Activated CD4-positive, alpha-beta memory T cell treated with anti-CD3 and anti-CD28 coated beads for 36 hours (primary cell): ENCODE measurements around the gene ITGAX. TPM values are rescaled to one million over a fixed set of nuclear protein-coding genes. Genes with fewer than 3 reads are reported as not detected.
"Not testable (repeated sequence)": the region's sequence is repeated elsewhere in the genome, so short reads cannot be mapped to it uniquely, and the experiment has no call there.

Experiments
- CTCF ChIA-PET: fragments of 350-600 bp; sonication (Branson Sonifier 250); formaldehyde crosslinking; loops from one replicate; lab custom pipeline; 2021; ENCODE audit warnings: antibody characterized with exemption, inconsistent platforms; lab: Charles Lee
- POLR2A ChIA-PET: fragments of 350-600 bp; sonication (Branson Sonifier 250); formaldehyde crosslinking; loops from one replicate; lab custom pipeline; 2021; ENCODE audit warnings: antibody characterized with exemption; lab: Charles Lee
- DNase-seq: peaks from one replicate; pipeline ENCODE4 v3.0.0-alpha.2; 2020
- H3K27ac Mint-ChIP-seq: one replicate; pipeline ENCODE4 v1.8.0; 2021; ENCODE audit warnings: mixed read lengths
- H3K27me3 Mint-ChIP-seq: one replicate; pipeline ENCODE4 v1.8.0; 2021; ENCODE audit warnings: mixed read lengths
- H3K36me3 Mint-ChIP-seq: one replicate; pipeline ENCODE4 v1.8.0; 2021; ENCODE audit warnings: mixed read lengths
- H3K4me1 Mint-ChIP-seq: one replicate; pipeline ENCODE4 v1.8.0; 2021; ENCODE audit warnings: low read depth, mixed read lengths
- H3K4me3 Mint-ChIP-seq: one replicate; pipeline ENCODE4 v1.8.0; 2021; ENCODE audit warnings: mild to moderate bottlenecking, mixed read lengths
- H3K9me3 Mint-ChIP-seq: one replicate; pipeline ENCODE4 v1.8.0; 2021; ENCODE audit warnings: mixed read lengths
- intact Hi-C: fragments of 100-400 bp; cut with micrococcal nuclease; formaldehyde crosslinking; loops from one replicate; pipeline ENCODE4 v1.15.1; 2023
- total RNA-seq, 2 experiments: library from RNA; stranded (reverse); gene quantifications; one replicate each; pipeline ENCODE4 v1.2.3, GENCODE V29; 2021

The ITGAX gene
- total RNA-seq, 2 experiments from 2014 or later, result 30.3 to 32.9 TPM

DNA sequence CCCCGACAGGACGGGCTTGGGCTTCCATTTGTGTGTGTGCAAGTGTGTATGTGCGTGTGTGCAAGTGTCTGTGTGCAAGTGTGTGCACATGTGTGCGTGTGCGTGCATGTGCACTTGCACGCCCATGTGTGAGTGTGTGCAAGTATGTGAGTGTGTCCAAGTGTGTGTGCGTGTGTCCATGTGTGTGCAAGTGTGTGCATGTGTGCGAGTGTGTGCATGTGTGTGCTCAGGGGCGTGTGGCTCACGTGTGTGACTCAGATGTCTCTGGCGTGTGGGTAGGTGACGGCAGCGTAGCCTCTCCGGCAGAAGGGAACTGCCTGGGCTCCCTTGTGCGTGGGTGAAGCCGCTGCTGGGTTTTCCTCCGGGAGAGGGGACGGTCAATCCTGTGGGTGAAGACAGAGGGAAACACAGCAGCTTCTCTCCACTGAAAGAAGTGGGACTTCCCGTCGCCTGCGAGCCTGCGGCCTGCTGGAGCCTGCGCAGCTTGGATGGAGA lies 23.1 kb upstream of the ITGAX start:
- H3K27ac Mint-ChIP-seq, result no peak overlapping the region
- H3K4me1 Mint-ChIP-seq, result peaks cover 8% of the 10 kb centered on the region
- ChIA-PET POLR2A (no interaction called here), CTCF (no interaction called here)
- DNase-seq, result no peak
- H3K4me3 Mint-ChIP-seq, result peak overlapping the region; percentile 63
- peaks cover 30% of the 10 kb centered on the region for H3K27me3 Mint-ChIP-seq
- intact Hi-C loops, result loop anchor here (10.0 kb wide), 1 partner anchor 53 kb away; no protein-coding TSS in a partner anchor
- H3K9me3 Mint-ChIP-seq, result no peaks in the 10 kb centered on the region
- H3K36me3 Mint-ChIP-seq, result no peaks in the 10 kb centered on the region

DNA sequence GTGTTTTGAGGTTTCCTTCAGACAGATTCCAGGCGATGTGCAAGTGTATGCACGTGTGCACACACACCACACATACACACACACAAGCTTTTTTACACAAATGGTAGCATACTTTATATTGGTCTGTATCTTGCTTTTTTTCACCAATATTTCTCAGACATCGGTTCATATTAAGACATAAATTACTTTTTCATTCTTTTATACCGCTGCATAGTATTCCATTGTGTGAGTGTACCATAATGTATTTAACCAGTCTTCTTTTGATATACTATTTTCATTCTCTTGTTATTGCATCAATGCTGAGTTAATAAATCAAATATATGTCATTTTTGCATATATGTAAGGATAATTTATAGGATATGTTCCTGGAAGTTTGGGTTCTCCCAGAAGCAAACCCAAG lies 22.4 kb upstream of the ITGAX start:
- Mint-ChIP-seq H3K4me3 (no peak overlapping the region), H3K4me1 (peaks cover 8% of the 10 kb centered on the region), H3K27ac (no peak overlapping the region), H3K27me3 (peaks cover 31% of the 10 kb centered on the region), H3K36me3 (no peaks in the 10 kb centered on the region), H3K9me3 (no peaks in the 10 kb centered on the region)
- intact Hi-C loops, result loop anchor here (10.0 kb wide), 1 partner anchor 52 kb away; no protein-coding TSS in a partner anchor
- POLR2A ChIA-PET, result no interaction called here
- no peak for DNase-seq
- CTCF ChIA-PET, result no interaction called here

DNA sequence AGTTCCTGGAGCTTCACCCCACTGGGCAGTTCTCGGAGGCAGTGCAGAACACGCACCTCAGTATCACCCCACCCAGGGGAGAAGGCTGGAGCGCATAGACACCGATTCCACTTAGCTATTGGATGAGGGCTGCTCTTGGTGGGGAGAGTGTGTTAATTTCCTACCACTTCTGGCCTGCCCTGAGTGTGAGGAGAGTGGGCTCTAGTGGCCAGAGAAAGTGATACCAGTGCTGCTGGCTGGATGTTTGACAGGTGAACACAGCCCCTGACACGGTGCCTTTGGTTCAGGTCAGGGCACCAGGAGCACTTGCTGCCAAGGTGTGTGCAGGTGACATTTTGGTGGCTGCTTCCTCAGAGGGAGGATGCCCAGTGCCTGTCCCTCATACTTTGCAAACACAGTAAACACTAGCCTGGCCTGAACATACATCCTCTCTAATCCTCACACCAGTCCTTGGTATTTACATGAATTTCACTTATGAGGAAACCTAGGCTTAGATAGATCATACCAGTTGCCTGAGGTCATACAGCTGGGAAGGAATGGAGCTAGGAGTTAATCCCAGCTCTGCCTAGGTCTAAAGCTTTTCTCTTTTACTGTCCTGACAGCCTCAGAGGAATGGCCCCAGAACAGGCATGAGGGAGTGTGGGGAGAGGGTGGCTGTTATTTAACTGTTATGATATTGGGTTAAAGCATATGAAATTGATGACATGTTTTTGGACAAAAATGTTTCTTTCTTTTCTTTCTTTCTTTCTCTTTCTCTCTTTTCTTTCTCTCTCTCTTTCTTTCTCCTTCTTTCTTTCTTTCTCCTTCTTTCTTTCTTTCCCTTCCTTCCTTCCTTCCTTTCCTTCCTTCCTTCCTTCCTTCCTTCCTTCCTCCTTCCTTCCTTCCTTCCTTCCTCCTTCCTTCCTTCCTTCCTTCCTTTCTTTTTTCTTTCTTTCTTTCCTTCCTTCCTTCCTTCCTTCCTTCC lies 21.0 kb upstream of the ITGAX start:
- DNase-seq, result peak; percentile 40
- POLR2A ChIA-PET, result interaction anchor here (0.6 kb wide), 1 partner anchor 106 kb away, joined by 5 read pairs; no protein-coding TSS in a partner anchor
- intact Hi-C loops, result loop anchor here (10.0 kb wide), 1 partner anchor 51 kb away; no protein-coding TSS in a partner anchor
- no peak overlapping the region for H3K4me3 Mint-ChIP-seq
- CTCF ChIA-PET, result interaction anchor here (1.0 to 1.3 kb wide), 2 partner anchors 110 to 133 kb away, joined by 4 to 5 read pairs; no protein-coding TSS in a partner anchor
- no peak overlapping the region for H3K27ac Mint-ChIP-seq
- no peaks in the 10 kb centered on the region for H3K9me3 Mint-ChIP-seq
- H3K4me1 Mint-ChIP-seq, result peaks cover 12% of the 10 kb centered on the region
- peaks cover 33% of the 10 kb centered on the region for H3K27me3 Mint-ChIP-seq
- no peaks in the 10 kb centered on the region for H3K36me3 Mint-ChIP-seq

DNA sequence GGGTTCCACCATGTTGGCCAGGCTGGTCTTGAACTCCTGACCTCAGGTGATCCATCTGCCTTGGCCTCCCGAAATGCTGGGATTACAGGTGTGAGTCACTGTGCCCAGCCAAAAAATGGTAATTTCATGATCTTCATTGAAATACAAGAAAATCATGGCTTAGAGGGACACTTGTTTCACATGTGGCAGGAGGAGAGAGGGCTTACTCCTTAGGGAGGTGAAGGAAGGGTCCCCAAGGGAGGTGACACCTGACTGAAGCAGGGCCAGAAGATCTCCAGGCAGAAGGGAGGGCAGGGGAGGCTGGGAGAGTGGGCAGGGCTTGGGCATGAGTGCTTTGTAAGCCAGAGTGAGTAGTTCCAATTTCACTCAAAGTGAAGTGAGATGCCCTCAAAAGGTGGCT lies 20.0 kb upstream of the ITGAX start:
- H3K4me1 Mint-ChIP-seq, result peaks cover 13% of the 10 kb centered on the region
- no peaks in the 10 kb centered on the region for H3K36me3 Mint-ChIP-seq
- no peaks in the 10 kb centered on the region for H3K9me3 Mint-ChIP-seq
- POLR2A ChIA-PET, result no interaction called here
- CTCF ChIA-PET, result no interaction called here
- intact Hi-C loops, result loop anchor here (10.0 kb wide), 1 partner anchor 50 kb away; no protein-coding TSS in a partner anchor
- H3K4me3 Mint-ChIP-seq, result no peak overlapping the region
- peaks cover 34% of the 10 kb centered on the region for H3K27me3 Mint-ChIP-seq
- no peak for DNase-seq
- no peak overlapping the region for H3K27ac Mint-ChIP-seq

DNA sequence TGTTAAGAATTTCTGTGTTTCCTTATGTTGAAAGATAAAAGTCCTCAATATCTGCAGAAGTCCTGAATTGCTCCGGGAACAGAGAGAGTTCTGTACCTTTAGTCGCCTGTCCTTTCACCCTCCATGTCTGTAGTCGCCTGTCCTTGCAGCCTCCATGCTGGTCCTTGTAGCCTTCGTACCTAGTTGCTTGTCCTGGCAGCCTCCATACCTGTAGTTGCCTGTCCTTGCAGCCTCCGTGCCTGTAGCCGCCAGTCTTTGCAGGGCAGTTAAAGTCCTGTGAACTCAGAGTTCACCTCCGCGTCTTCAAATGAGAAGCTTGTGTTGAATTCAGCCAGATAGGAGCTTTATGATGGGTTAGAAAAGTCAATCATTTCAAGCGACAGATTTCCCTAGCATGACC lies 19.5 kb upstream of the ITGAX start:
- H3K36me3 Mint-ChIP-seq, result no peaks in the 10 kb centered on the region
- H3K27ac Mint-ChIP-seq, result no peak overlapping the region
- H3K4me1 Mint-ChIP-seq, result peaks cover 13% of the 10 kb centered on the region
- no peak overlapping the region for H3K4me3 Mint-ChIP-seq
- H3K9me3 Mint-ChIP-seq, result no peaks in the 10 kb centered on the region
- ChIA-PET POLR2A (no interaction called here), CTCF (no interaction called here)
- intact Hi-C loops, result loop anchor here (10.0 kb wide), 1 partner anchor 49 kb away; no protein-coding TSS in a partner anchor
- no peak for DNase-seq
- H3K27me3 Mint-ChIP-seq, result peaks cover 31% of the 10 kb centered on the region

DNA sequence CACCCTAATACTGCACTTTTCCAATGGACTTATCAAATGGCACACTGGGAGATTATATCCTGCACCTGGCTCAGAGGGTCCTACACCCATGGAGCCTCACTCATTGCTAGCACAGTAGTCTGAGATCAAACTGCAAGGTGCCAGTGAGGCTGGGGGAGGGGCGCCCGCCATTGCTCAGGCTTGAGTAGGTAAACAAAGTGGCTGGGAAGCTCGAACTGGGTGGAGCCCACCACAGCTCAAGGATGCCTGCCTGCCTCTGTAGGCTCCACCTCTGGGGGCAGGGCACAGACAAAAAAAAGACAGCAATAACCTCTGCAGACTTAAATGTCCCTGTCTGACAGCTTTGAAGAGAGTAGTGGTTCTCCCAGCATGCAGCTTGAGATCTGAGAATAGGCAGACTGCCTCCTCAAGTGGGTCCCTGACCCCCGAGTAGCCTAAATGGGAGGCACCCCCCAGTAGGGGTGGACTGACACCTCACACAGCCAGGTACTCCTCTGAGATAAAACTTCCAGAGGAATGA lies 16.8 kb upstream of the ITGAX start:
- H3K9me3 Mint-ChIP-seq, H3K4me1 Mint-ChIP-seq, H3K4me3 Mint-ChIP-seq, POLR2A ChIA-PET, H3K36me3 Mint-ChIP-seq, DNase-seq, H3K27ac Mint-ChIP-seq, CTCF ChIA-PET: not testable (repeated sequence)
- intact Hi-C loops, result loop anchor here (10.0 kb wide), 1 partner anchor 47 kb away; no protein-coding TSS in a partner anchor
- peaks cover 21% of the 10 kb centered on the region for H3K27me3 Mint-ChIP-seq

DNA sequence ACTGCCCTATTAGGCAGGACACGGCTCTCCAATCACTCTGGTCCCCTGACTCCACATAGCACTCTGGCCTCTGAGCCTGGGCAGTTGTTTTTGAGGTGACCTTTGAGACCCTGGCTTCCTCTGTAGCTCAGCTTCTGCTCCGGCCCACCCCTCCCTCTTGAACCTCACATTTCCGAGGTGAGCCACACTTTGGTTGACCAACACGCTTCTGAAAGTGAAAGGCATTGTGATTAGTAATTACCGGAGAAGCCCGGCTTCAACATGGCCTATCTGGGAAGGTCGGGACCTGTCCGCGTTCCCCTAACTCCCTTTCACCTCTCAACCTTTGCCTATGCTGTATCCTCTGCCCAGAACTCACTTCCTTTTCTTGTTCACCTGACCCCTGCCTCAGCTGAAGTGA lies 10.3 kb upstream of the ITGAX start:
- peak; percentile 28 for DNase-seq
- peaks cover 9% of the 10 kb centered on the region for H3K27me3 Mint-ChIP-seq
- H3K36me3 Mint-ChIP-seq, result no peaks in the 10 kb centered on the region
- H3K4me3 Mint-ChIP-seq, result no peak overlapping the region
- intact Hi-C loops, result no loop called here
- CTCF ChIA-PET, result no interaction called here
- POLR2A ChIA-PET, result no interaction called here
- H3K4me1 Mint-ChIP-seq, result peaks cover 7% of the 10 kb centered on the region
- H3K27ac Mint-ChIP-seq, result no peak overlapping the region
- peaks cover 3% of the 10 kb centered on the region for H3K9me3 Mint-ChIP-seq

DNA sequence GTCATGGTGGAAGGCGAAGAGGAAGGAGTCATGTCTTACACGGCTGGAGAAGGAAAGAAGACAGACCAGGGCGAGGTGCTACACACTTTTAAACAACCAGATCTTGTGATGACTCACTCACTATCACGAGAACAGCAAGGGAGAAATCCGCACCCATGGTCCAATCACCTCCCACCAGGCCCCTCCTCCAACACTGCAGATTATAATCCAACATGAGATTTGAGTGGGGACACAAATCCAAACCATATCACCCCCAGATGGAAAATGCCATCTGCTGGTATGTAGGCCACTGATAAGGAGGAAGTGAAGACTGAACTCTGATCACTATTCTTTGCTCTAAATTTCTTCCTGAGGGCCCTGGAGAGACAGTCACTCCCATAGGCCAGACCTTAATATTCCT lies 7.5 kb upstream of the ITGAX start:
- ChIA-PET POLR2A (no interaction called here), CTCF (no interaction called here)
- H3K9me3 Mint-ChIP-seq, result peaks cover 3% of the 10 kb centered on the region
- H3K4me1 Mint-ChIP-seq, result peaks cover 17% of the 10 kb centered on the region
- intact Hi-C loops, result no loop called here
- DNase-seq, result no peak
- H3K4me3 Mint-ChIP-seq, result no peak overlapping the region
- peaks cover 15% of the 10 kb centered on the region for H3K27me3 Mint-ChIP-seq
- no peaks in the 10 kb centered on the region for H3K36me3 Mint-ChIP-seq
- no peak overlapping the region for H3K27ac Mint-ChIP-seq

DNA sequence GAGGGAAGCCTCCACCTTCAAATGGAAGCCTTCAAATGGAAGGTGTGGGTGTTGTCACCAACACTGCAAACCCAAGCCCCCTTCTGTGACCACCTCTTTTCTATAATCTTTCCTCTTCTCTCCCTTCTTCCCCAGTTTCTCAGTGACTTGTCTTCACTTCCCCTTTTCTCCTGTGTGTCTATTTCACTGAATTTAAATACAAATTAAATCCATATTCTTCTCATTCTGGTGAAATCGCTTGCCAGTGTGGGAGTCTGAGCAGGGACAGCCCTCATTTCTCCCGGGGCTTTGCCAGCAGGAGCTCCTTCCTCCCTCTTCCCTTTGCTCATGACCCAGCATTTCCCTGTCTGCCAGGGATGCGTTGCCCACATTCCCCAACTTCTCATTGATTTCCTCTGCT lies 6.4 kb upstream of the ITGAX start:
- no peak for DNase-seq
- Mint-ChIP-seq H3K27ac (no peak overlapping the region), H3K9me3 (no peaks in the 10 kb centered on the region), H3K27me3 (peaks cover 12% of the 10 kb centered on the region), H3K36me3 (no peaks in the 10 kb centered on the region), H3K4me1 (peaks cover 26% of the 10 kb centered on the region), H3K4me3 (no peak overlapping the region)
- ChIA-PET CTCF (no interaction called here), POLR2A (no interaction called here)
- intact Hi-C loops, result no loop called here

DNA sequence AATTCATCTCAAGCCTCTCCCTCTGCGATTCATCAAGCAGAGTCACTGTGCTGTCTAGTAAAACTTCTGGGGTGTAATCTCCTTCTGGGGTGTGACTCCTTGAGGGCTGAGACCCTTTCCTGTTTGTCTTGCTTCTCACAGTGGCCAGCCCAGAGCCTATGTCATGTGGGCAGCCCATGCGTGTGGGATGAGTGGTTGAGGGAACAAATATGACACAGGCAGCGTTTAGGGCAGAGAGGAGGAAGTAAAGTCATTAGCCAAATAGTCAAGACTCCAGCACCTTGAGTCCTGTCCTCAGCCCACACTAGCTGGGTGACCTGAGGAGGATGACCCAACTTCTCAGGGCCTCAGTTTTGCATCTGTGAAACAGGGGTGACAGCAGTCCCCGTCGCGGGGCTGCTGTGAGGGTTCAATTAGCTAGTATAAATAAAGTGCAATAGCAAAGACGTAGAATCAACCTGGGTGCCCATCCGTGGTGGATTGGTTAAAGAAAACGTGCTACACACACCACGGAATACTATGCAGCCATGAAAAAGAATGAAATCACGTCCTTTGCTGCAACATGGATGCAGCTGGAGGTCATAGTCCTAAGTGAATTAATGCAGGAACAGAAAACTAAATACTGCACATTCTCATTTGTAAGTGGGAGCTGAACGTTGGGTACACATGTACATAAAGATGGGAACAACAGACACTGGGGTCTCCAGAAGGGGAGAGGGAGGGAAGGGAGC lies 4.5 kb upstream of the ITGAX start:
- peak; percentile 58 for DNase-seq
- Mint-ChIP-seq H3K27ac (no peak overlapping the region), H3K36me3 (no peaks in the 10 kb centered on the region), H3K27me3 (peaks cover 12% of the 10 kb centered on the region), H3K4me3 (no peak overlapping the region), H3K4me1 (peaks cover 35% of the 10 kb centered on the region), H3K9me3 (no peaks in the 10 kb centered on the region)
- intact Hi-C loops, result loop anchor here (5.0 kb wide), 1 partner anchor 148 kb away; the partner anchor contains the start of gene PYCARD
- CTCF ChIA-PET, result interaction anchor here (0.6 to 0.8 kb wide), 2 partner anchors 8 to 65 kb away, joined by 3 read pairs; no protein-coding TSS in a partner anchor
- POLR2A ChIA-PET, result no interaction called here

DNA sequence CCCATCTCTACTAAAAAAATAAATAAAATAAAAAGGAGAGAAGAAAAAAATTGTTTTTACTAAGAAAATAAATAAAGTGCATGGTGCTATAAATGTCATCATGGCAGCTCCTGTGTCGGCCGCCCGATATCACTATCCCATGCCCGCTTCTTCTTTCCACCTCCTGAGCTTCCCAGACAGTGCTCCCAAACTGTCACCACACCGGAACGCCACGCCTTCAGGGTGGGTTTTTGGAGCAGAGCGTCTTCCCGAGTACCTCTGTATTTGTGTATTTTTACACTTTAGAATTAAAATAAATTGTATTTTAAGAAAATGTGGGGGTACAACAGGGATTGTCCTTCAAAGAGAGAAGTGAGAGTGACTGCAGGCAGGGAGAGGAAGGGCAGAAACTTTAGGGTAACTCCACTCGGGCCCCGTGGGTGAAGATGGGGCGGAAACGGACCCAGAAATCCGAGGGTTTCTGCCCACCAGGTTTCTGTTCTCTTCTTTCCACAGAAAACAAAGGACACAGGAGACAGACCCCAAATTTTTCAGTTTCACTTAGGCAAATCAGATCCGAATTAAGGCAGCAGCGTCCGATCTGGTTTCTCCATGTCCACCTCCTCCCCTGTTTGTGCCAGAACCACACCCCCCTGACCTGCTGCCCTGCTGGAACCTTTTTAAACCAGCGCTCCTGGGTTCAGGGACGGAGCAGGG lies 3.6 kb upstream of the ITGAX start:
- ChIA-PET POLR2A (no interaction called here), CTCF (interaction anchor here (0.6 kb wide), 1 partner anchor 66 kb away, joined by 3 read pairs; no protein-coding TSS in a partner anchor)
- Mint-ChIP-seq H3K27me3 (peaks cover 12% of the 10 kb centered on the region), H3K9me3 (no peaks in the 10 kb centered on the region), H3K27ac (peak overlapping the region; percentile 87), H3K4me3 (no peak overlapping the region), H3K36me3 (no peaks in the 10 kb centered on the region), H3K4me1 (peaks cover 35% of the 10 kb centered on the region)
- intact Hi-C loops, result loop anchor here (5.0 kb wide), 1 partner anchor 149 kb away; the partner anchor contains the start of gene PYCARD
- no peak for DNase-seq
